Esophagus (tissue), 2 donors: Measurements from ENCODE around the gene TBKBP1. TPM values are rescaled to one million over a fixed set of nuclear protein-coding genes. Genes with fewer than 3 reads are reported as not detected.

Experiments
- H3K27ac ChIP-seq, 2 donors: one replicate each; pipeline ENCODE4 v1.5.1; 2013; ENCODE audit warnings: low read depth in 2 of 2, mild to moderate bottlenecking in 2 of 2, inconsistent platforms in 1 of 2, low read length in 1 of 2, moderate library complexity in 1 of 2
- H3K27me3 ChIP-seq, 2 donors: one replicate each; pipeline ENCODE4 v1.6.1; 2013; ENCODE audit warnings: low read length in 2 of 2, control low read depth in 1 of 2, mild to moderate bottlenecking in 1 of 2; ENCODE audit not compliant: insufficient read depth in 2 of 2, control insufficient read depth in 1 of 2
- H3K36me3 ChIP-seq, 2 donors: one replicate each; pipeline ENCODE4 v1.6.1; 2013; ENCODE audit warnings: low read length in 1 of 2; ENCODE audit not compliant: control insufficient read depth in 2 of 2, insufficient read depth in 2 of 2
- H3K4me1 ChIP-seq, 2 donors: one replicate each; pipeline ENCODE4 v1.6.1; 2013; ENCODE audit warnings: low read length in 1 of 2; ENCODE audit not compliant: control insufficient read depth in 2 of 2, insufficient read depth in 2 of 2
- H3K4me3 ChIP-seq, 2 donors: one replicate each; pipeline ENCODE4 v1.5.1; 2013; ENCODE audit warnings: low read length in 2 of 2, mild to moderate bottlenecking in 2 of 2, low read depth in 1 of 2, moderate library complexity in 1 of 2
- H3K9me3 ChIP-seq, 2 donors: one replicate each; pipeline ENCODE4 v1.6.1; 2013; ENCODE audit warnings: mild to moderate bottlenecking in 2 of 2, low read depth in 1 of 2, low read length in 1 of 2, moderate library complexity in 1 of 2; ENCODE audit not compliant: control insufficient read depth in 2 of 2, insufficient read depth in 1 of 2
- WGBS, 2 donors: extraction: QIAGEN DNeasy Blood & Tissue Kit; methylation state at CpG; one replicate each; pipeline ENCODE4 v1.1.7; 2013; 5-methylcytosine and 5-hydroxymethylcytosine counted together
- polyA plus RNA-seq, 2 donors: library from polyadenylated mRNA; stranded (reverse); fragments of 200-250 nt; gene quantifications; one replicate each; pipeline ENCODE4 v1.2.3, GENCODE V29; 2013
- donor health status: healthy with polysubstance abuse.
- donor health status: Bipolar disorder and iron deficiency.

Gene TBKBP1
- polyA plus RNA-seq, 2 donors: 9.2 to 17.1 TPM

DNA sequence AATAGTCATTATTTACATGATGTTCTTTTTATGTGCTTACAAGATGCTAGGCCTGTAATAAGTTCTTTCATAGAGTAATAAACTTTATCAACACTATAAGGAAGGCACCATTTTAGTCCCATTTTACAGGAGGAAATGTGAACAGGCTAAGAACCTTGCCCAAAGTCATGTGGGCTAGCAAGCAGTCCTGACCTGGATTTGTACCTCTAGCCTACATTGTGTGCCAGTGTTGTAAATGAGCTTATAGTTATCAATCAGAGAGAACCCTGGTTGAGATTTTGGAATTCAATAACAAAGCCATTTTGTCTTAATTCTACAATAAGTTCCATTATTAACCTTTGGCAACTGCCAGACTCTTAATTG lies 6.7 kb upstream of the TBKBP1 start:
- no peaks in the 10 kb centered on the region for H3K4me1 ChIP-seq
- no peaks in the 10 kb centered on the region for H3K9me3 ChIP-seq
- no peak overlapping the region for H3K4me3 ChIP-seq
- no peaks in the 10 kb centered on the region for H3K27me3 ChIP-seq
- H3K27ac ChIP-seq: no peak overlapping the region
- peaks cover 5 to 8% of the 10 kb centered on the region in 2 donors for H3K36me3 ChIP-seq

DNA sequence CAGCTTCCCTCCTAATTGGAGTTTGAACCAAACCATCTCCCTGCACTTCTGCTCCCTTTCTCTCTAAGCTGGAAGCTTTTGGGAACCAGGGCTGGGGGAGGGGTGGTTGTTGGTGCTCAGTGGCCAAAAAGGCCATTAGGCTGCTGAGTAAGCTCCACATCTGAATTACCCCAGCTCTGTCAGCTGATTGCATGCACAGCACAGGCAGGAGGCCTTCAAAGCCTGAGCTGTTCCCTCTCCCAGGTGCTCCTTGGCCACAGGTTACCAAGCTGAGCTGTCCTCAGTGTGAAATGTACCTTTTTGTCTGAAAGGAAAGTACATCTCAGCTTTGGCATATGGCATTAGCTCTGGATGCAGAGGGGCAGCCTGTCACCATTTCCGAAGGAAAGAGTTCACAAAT lies 6.2 kb upstream of the TBKBP1 start:
- Histone ChIP-seq H3K36me3 (peaks cover 3 to 4% of the 10 kb centered on the region in 2 donors), H3K27ac (peak overlapping the region in 1 of 2 donors; percentile 6), H3K4me1 (peaks cover 0 to 2% of the 10 kb centered on the region in 2 donors), H3K4me3 (no peak overlapping the region), H3K27me3 (no peaks in the 10 kb centered on the region), H3K9me3 (no peaks in the 10 kb centered on the region)
- 89 to 90% methylated on average over 1 of the region's 1 CpG for WGBS, 2 donors

GRCh38 chr17:47690121-47690520 lies 3.8 kb upstream of the TBKBP1 start:
- WGBS, 2 donors: 64 to 65% methylated on average over 3 of the region's 3 CpGs
- Histone ChIP-seq H3K27ac (no peak overlapping the region), H3K27me3 (no peaks in the 10 kb centered on the region), H3K4me3 (no peak overlapping the region), H3K4me1 (peaks cover 0 to 11% of the 10 kb centered on the region in 2 donors), H3K36me3 (no peaks in the 10 kb centered on the region), H3K9me3 (no peaks in the 10 kb centered on the region)

- H3K27ac ChIP-seq: peak overlapping the region in 1 of 2 donors; percentile 68
- H3K36me3 ChIP-seq: peaks cover 0 to 5% of the 10 kb centered on the region in 2 donors
- no peaks in the 10 kb centered on the region for H3K9me3 ChIP-seq
- peaks cover 0 to 20% of the 10 kb centered on the region in 2 donors for H3K4me1 ChIP-seq
- H3K27me3 ChIP-seq: no peaks in the 10 kb centered on the region
- no peak overlapping the region for H3K4me3 ChIP-seq
- 67 to 71% methylated on average over 2 of the region's 2 CpGs for WGBS, 2 donors
Observed at GRCh38 chr17:47692137-47692894, 1.6 kb upstream of the TBKBP1 start.

DNA sequence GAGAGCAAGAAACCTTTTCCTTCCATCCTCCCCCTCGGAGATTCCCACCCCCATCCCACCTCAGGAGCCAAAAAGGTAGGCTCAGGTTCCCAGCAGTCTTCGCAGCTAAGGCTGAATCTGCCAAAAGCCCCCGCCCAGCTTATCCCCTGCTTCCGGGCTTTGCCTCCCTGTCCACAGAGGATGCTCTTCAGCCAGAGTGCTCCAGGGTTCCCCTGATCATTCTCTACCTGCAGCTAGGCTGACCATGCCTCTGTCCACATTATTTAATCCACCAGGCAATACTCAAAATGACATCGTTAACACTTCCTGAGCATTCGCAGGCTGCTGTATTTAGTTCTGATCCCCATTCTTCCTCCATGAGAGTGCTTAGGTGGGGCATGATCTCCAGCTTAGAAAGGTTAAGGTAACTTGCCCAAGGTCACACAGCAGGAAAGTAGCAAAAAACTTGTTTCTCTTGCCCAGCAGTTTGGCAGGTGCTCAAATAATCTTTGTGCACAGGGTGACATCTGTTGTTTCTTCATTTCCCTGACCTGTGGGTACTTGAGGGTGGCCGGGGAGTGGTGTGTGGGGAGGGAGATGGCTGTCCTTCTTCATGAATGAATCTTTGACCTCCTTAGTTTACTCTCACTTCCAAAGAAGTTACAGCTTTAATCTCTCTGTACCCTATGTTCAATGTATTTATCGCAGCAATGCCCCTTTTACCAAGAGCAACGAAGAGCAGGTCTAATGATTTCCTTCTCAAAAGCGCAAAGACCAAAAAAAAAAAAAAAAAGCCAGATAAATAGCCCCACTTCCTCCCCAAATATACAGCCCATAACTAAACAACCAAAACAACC lies 848 bp upstream of the TBKBP1 start:
- WGBS, 2 donors: 24 to 25% methylated on average over 10 of the region's 10 CpGs
- H3K27me3 ChIP-seq: no peaks in the 10 kb centered on the region
- peak overlapping the region; percentile 59 to 87 for H3K4me3 ChIP-seq
- no peaks in the 10 kb centered on the region for H3K9me3 ChIP-seq
- H3K36me3 ChIP-seq: peaks cover 0 to 7% of the 10 kb centered on the region in 2 donors
- peak overlapping the region; percentile 80 to 81 for H3K27ac ChIP-seq
- H3K4me1 ChIP-seq: peaks cover 0 to 22% of the 10 kb centered on the region in 2 donors

DNA sequence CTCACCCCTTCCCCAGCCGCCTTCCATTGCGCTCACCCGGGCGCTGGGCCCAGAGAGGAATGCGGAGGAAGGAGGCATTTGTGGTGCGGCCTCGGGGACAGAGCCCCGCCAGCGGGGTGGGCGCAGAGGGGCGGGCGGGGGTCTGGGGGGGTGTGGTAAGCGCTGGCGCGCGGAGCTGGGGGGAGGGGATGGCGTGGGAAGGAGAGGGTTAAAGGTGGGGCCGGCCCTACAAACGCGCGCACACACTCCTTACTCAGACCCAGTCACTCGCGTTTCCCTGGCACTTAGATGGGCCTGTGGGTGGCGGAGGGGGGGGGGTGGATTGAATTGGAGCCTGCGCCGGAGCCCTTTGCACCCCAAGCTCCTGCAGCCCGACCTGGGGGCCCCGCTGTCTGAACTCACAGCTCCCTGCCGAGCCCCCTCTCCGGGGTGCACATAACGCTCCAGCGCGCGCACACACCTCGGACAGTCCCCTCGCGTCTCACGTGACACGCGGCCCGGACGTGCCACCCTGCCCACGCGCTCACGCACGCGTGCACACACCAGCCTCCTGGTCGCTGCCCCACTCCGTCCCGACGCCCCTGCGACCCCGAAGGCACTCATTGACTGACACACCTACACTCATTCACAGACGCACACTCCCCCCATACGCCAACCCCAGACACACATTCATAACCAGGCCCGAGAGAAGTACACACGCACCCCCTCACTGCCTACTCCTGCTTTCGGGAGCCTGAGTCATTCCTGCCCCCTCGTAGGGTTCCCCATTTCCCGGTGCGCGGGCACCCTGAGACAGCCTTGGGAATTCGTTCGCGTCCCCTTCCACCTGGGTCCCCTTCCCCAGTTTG lies 844 bp downstream of the TBKBP1 start:
- Histone ChIP-seq H3K4me1 (peaks cover 0 to 22% of the 10 kb centered on the region in 2 donors), H3K4me3 (peak overlapping the region; percentile 50 to 87), H3K27me3 (no peaks in the 10 kb centered on the region), H3K27ac (peak overlapping the region; percentile 74 to 81), H3K36me3 (peaks cover 0 to 9% of the 10 kb centered on the region in 2 donors), H3K9me3 (no peaks in the 10 kb centered on the region)
- WGBS, 2 donors: 1% methylated on average over 50 to 65 of the region's 65 CpGs

- H3K4me1 ChIP-seq: peaks cover 0 to 22% of the 10 kb centered on the region in 2 donors
- WGBS, 2 donors: 42 to 43% methylated on average over 46 to 47 of the region's 47 CpGs
- H3K27me3 ChIP-seq: no peaks in the 10 kb centered on the region
- peak overlapping the region; percentile 50 to 87 for H3K4me3 ChIP-seq
- peaks cover 4 to 9% of the 10 kb centered on the region in 2 donors for H3K36me3 ChIP-seq
- peak overlapping the region; percentile 74 to 81 for H3K27ac ChIP-seq
- no peaks in the 10 kb centered on the region for H3K9me3 ChIP-seq
Observed at GRCh38 chr17:47695429-47696376, 1.7 kb downstream of the TBKBP1 start.

DNA sequence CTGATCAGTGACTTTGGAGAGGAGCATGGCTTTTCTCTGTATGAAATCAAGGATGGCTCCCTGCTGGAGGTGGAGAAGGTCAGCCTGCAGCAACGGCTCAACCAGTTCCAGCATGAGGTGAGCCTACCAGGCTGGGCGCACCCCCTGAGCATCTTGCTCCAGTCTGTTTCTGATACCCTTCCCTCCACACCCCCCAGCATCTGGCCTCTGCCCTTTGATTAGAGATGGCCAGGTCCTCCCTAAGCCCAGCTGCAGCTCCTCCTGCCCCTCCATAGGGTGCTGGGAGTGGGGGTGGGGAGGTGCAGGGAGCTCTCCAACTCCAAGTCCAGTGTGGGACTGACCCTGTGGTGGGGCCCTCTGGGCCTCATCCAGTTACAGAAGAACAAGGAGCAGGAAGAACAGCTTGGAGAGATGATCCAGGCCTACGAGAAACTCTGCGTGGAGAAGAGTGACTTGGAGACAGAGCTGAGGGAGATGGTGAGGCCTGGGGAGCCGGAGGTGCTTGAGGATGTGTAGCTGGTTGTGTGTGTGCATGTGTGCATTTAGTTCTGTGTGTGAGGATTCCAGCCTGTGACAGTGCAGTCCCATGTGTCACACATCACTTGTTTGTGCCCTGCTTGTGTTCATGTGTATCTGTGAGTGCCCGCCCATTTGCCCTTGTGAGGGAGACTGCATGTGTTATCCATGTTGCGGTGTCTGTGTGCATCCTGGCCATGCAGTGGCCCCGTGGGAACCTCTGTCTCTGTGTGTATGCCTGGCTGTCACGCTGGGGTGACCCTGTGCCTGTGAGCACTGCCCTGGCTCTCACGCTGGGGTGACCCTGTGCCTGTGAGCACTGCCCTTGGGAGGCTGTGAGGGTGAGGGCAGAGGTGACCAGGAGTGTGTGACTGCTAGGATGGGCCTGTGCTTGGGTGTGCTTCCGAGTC lies 3.0 kb downstream of the TBKBP1 start:
- WGBS, 2 donors: 75 to 83% methylated on average over 11 of the region's 11 CpGs
- H3K9me3 ChIP-seq: no peaks in the 10 kb centered on the region
- no peak overlapping the region for H3K4me3 ChIP-seq
- peaks cover 2 to 22% of the 10 kb centered on the region in 2 donors for H3K4me1 ChIP-seq
- no peak overlapping the region for H3K27ac ChIP-seq
- peaks cover 4 to 9% of the 10 kb centered on the region in 2 donors for H3K36me3 ChIP-seq
- no peaks in the 10 kb centered on the region for H3K27me3 ChIP-seq
